NCI-H1417 treated with DMSO at 0.1 percent for 48 hours (cell line): Measurements from ENCODE around the gene HTRA1.

Experiments used
- DNase-seq: peaks from one replicate; lab custom pipeline; 2025; lab: John Stamatoyannopoulos, UW

Gene HTRA1

GRCh38 chr10:122516734-122517133 lies 55.4 kb downstream of the HTRA1 start:
- DNase-seq, result no peak

GRCh38 chr10:122519144-122519543 lies 57.8 kb downstream of the HTRA1 start:
- DNase-seq, result no peak

GRCh38 chr10:122519873-122520272 lies 58.5 kb downstream of the HTRA1 start:
- DNase-seq, result no peak

- DNase-seq, result no peak
These were observed 59.7 kb downstream of the HTRA1 start for GRCh38 chr10:122521011-122521410.

- no peak for DNase-seq
These were observed 63.5 kb downstream of the HTRA1 start for GRCh38 chr10:122524811-122525210.

GRCh38 chr10:122525788-122526187 lies 64.4 kb downstream of the HTRA1 start:
- DNase-seq, result no peak

GRCh38 chr10:122526892-122527291 lies 65.5 kb downstream of the HTRA1 start:
- DNase-seq, result no peak

- no peak for DNase-seq
These were observed 68.8 kb downstream of the HTRA1 start for GRCh38 chr10:122530177-122530576.

GRCh38 chr10:122531261-122531660 lies 69.9 kb downstream of the HTRA1 start:
- DNase-seq, result no peak

- DNase-seq, result peak; percentile 9
These were observed 70.6 kb downstream of the HTRA1 start for GRCh38 chr10:122531939-122532338.

- no peak for DNase-seq
These were observed 71.4 kb downstream of the HTRA1 start for GRCh38 chr10:122532601-122533296.

- no peak for DNase-seq
These were observed 76.2 kb downstream of the HTRA1 start for GRCh38 chr10:122537545-122537944.

GRCh38 chr10:122541541-122542002 lies 80.2 kb downstream of the HTRA1 start:
- DNase-seq, result no peak

GRCh38 chr10:122543676-122544445 lies 82.5 kb downstream of the HTRA1 start:
- no peak for DNase-seq

- DNase-seq, result no peak
These were observed 83.1 kb downstream of the HTRA1 start for GRCh38 chr10:122544493-122544892.

GRCh38 chr10:122546242-122546641 lies 84.9 kb downstream of the HTRA1 start:
- no peak for DNase-seq

GRCh38 chr10:122548407-122549085 lies 87.2 kb downstream of the HTRA1 start:
- no peak for DNase-seq

- DNase-seq, result no peak
These were observed 88.3 kb downstream of the HTRA1 start for GRCh38 chr10:122549636-122550035.

- DNase-seq, result no peak
These were observed 89.1 kb downstream of the HTRA1 start for GRCh38 chr10:122550427-122550826.

- no peak for DNase-seq
These were observed 89.6 kb downstream of the HTRA1 start for GRCh38 chr10:122550983-122551382.

GRCh38 chr10:122551450-122551849 lies 90.1 kb downstream of the HTRA1 start:
- DNase-seq, result no peak

GRCh38 chr10:122553341-122553740 lies 92.0 kb downstream of the HTRA1 start:
- DNase-seq, result no peak
